ENCODE results near the gene LEMD1.

- TF ChIP-seq EZH2 (IDR thresholded peaks at IDR 0.05), result no peak
- peak; percentile 92 for TF ChIP-seq CTCF (IDR thresholded peaks at IDR 0.05)
These were observed 24.8 kb downstream of the LEMD1 start for GRCh38 chr1:205396967-205397616.

Measured in neural progenitor cell (in vitro differentiated cells).